Suprapubic skin (tissue), 4 donors: Measurements from ENCODE around the gene KCND3. TPM values are rescaled to one million over a fixed set of nuclear protein-coding genes. Genes with fewer than 3 reads are reported as not detected.
"Not testable (repeated sequence)": the region's sequence is repeated elsewhere in the genome, so short reads cannot be mapped to it uniquely, and the experiment has no call there.

ENCODE experiments used
- DNase-seq, 2 donors: peaks; one replicate each; pipeline ENCODE4 v3.0.0-alpha.2; 2019; ENCODE audit warnings: low spot score in 2 of 2
- H3K27ac ChIP-seq: fragments of 200-600 bp; sonication (generic); one replicate; pipeline ENCODE4 v1.5.1; 2019
- H3K27me3 ChIP-seq: fragments of 200-600 bp; sonication (generic); one replicate; pipeline ENCODE4 v1.5.1; 2019
- H3K36me3 ChIP-seq: fragments of 200-600 bp; sonication (generic); one replicate; pipeline ENCODE4 v1.5.1; 2019
- H3K4me1 ChIP-seq: fragments of 200-600 bp; sonication (generic); one replicate; pipeline ENCODE4 v1.5.1; 2019
- H3K4me3 ChIP-seq: fragments of 200-600 bp; sonication (generic); one replicate; pipeline ENCODE4 v1.5.1; 2019; ENCODE audit warnings: mild to moderate bottlenecking
- H3K9me3 ChIP-seq: fragments of 200-600 bp; sonication (generic); one replicate; pipeline ENCODE4 v1.5.1; 2019
- CTCF ChIP-seq, 2 donors: fragments of 200-600 bp in 1 of 2; fragments of 450-650 bp in 1 of 2; sonication (generic) in 1 of 2; IDR thresholded peaks; one replicate each; pipeline ENCODE4 v1.5.1; 2016 to 2019; ENCODE audit warnings: antibody characterized with exemption in 2 of 2, mild to moderate bottlenecking in 1 of 2, moderate library complexity in 1 of 2
- EP300 ChIP-seq: sonication (generic); formaldehyde crosslinking; IDR thresholded peaks from one replicate; pipeline ENCODE4 v1.6.1; 2017; ENCODE audit warnings: antibody characterized with exemption
- POLR2A ChIP-seq, 2 donors: fragments of 450-650 bp; IDR thresholded peaks; one replicate each; pipeline ENCODE4 v1.6.1; 2017; ENCODE audit warnings: antibody characterized with exemption in 2 of 2, mild to moderate bottlenecking in 2 of 2, moderate library complexity in 2 of 2
- POLR2AphosphoS5 ChIP-seq, 3 donors: sonication (generic); formaldehyde crosslinking; IDR thresholded peaks; one replicate each; pipeline ENCODE4 v1.6.1; 2017; ENCODE audit warnings: antibody characterized with exemption in 3 of 3
- WGBS: methylation state at CpG from one replicate; pipeline ENCODE4 v1.1.5; 2018; 5-methylcytosine and 5-hydroxymethylcytosine counted together
- total RNA-seq, 4 donors: library from RNA; depleted of rRNA; stranded (reverse); fragments of >200 nt; gene quantifications; one replicate each; pipeline ENCODE4 v1.1.0, GENCODE V29; 2016

Gene KCND3
- total RNA-seq, 4 donors from 2014 or later = 6.8 to 11.4 (median 10.2) TPM

- H3K36me3 ChIP-seq = no peaks in the 10 kb centered on the region
- no peaks in the 10 kb centered on the region for H3K27me3 ChIP-seq
- no peaks in the 10 kb centered on the region for H3K9me3 ChIP-seq
- WGBS = 93% methylated on average over 5 of the region's 5 CpGs
- TF ChIP-seq POLR2A (IDR thresholded peaks at IDR 0.05) (no peak), POLR2AphosphoS5 (IDR thresholded peaks at IDR 0.05) (no peak), EP300 (no peak), CTCF (IDR thresholded peaks at IDR 0.05) (no peak)
- H3K27ac ChIP-seq = no peak overlapping the region
- no peaks in the 10 kb centered on the region for H3K4me1 ChIP-seq
- DNase-seq = no peak
- H3K4me3 ChIP-seq = no peak overlapping the region
These were observed 186.5 kb downstream of the KCND3 start for GRCh38 chr1:111802984-111803383.

GRCh38 chr1:111802110-111802509 lies 187.4 kb downstream of the KCND3 start:
- 95% methylated on average over 6 of the region's 6 CpGs for WGBS
- TF ChIP-seq POLR2A (IDR thresholded peaks at IDR 0.05) (no peak), CTCF (IDR thresholded peaks at IDR 0.05) (no peak), EP300 (no peak), POLR2AphosphoS5 (IDR thresholded peaks at IDR 0.05) (no peak)
- no peak for DNase-seq

GRCh38 chr1:111801071-111801850 lies 188.2 kb downstream of the KCND3 start:
- Histone ChIP-seq H3K27ac (no peak overlapping the region), H3K36me3 (no peaks in the 10 kb centered on the region), H3K4me1 (no peaks in the 10 kb centered on the region), H3K4me3 (no peak overlapping the region), H3K27me3 (no peaks in the 10 kb centered on the region), H3K9me3 (no peaks in the 10 kb centered on the region)
- 87% methylated on average over 13 of the region's 13 CpGs for WGBS
- no peak for DNase-seq
- TF ChIP-seq POLR2A (IDR thresholded peaks at IDR 0.05) (no peak), EP300 (no peak), POLR2AphosphoS5 (IDR thresholded peaks at IDR 0.05) (no peak), CTCF (IDR thresholded peaks at IDR 0.05) (no peak)

More at GRCh38 chr1:111802110-111802509, 187.4 kb downstream of the KCND3 start:
- Histone ChIP-seq H3K4me1 (no peaks in the 10 kb centered on the region), H3K27ac (no peak overlapping the region), H3K9me3 (no peaks in the 10 kb centered on the region), H3K36me3 (no peaks in the 10 kb centered on the region), H3K27me3 (no peaks in the 10 kb centered on the region), H3K4me3 (no peak overlapping the region)

- H3K4me3 ChIP-seq, H3K27me3 ChIP-seq, H3K27ac ChIP-seq, H3K9me3 ChIP-seq, H3K4me1 ChIP-seq, H3K36me3 ChIP-seq, DNase-seq: not testable (repeated sequence)
- 91% methylated on average over 11 of the region's 14 CpGs for WGBS
These were observed 189.7 kb downstream of the KCND3 start for GRCh38 chr1:111799722-111800121.

- no peak overlapping the region for H3K27ac ChIP-seq
- no peak for TF ChIP-seq CTCF (IDR thresholded peaks at IDR 0.05)
- no peak for TF ChIP-seq EP300
- TF ChIP-seq POLR2A (IDR thresholded peaks at IDR 0.05) = no peak
- TF ChIP-seq POLR2AphosphoS5 (IDR thresholded peaks at IDR 0.05) = no peak
- no peak overlapping the region for H3K4me3 ChIP-seq
- H3K4me1 ChIP-seq = no peaks in the 10 kb centered on the region
- 92% methylated on average over 2 of the region's 2 CpGs for WGBS
- no peaks in the 10 kb centered on the region for H3K36me3 ChIP-seq
- DNase-seq = no peak
- no peaks in the 10 kb centered on the region for H3K9me3 ChIP-seq
- no peaks in the 10 kb centered on the region for H3K27me3 ChIP-seq
These were observed 190.9 kb downstream of the KCND3 start for GRCh38 chr1:111798580-111798979.
